ENCODE measurements around the gene ADAM12. TPM values are rescaled to one million over a fixed set of nuclear protein-coding genes. Genes with fewer than 3 reads are reported as not detected.

The ADAM12 gene
- polyA plus RNA-seq, 1 of the 3 experiments (the other 2 are of a cell fraction): 25.0 TPM

- no peak overlapping the region; a peak in 1 of 4 replicates for H3K27ac ChIP-seq (ENCODE audit: low read depth in 2 of 2, low read length in 1 of 2)
- no peaks in the 10 kb centered on the region for H3K79me2 ChIP-seq (ENCODE audit: insufficient read depth)
- no peaks in the 10 kb centered on the region for H3K27me3 ChIP-seq (ENCODE audit: insufficient read depth)
- no peak overlapping the region for H3K4me3 ChIP-seq (ENCODE audit: low read depth in 2 of 2, low read length in 1 of 2)
- H3K9ac ChIP-seq: no peak overlapping the region
- no peaks in the 10 kb centered on the region for H4K20me1 ChIP-seq (ENCODE audit: insufficient read depth)
- TF ChIP-seq FOSL2 (IDR thresholded peaks at IDR 0.05; ENCODE audit: borderline replicate concordance, low read depth) (no peak), SIN3A (IDR thresholded peaks at IDR 0.05; ENCODE audit: borderline replicate concordance, low read depth, low read length) (no peak), USF1 (IDR thresholded peaks at IDR 0.05; ENCODE audit: borderline replicate concordance, low read depth) (no peak), RCOR1 (IDR thresholded peaks at IDR 0.05; ENCODE audit: low read length) (no peak), MEF2A (IDR thresholded peaks at IDR 0.05; ENCODE audit: borderline replicate concordance, low read depth) (no peak), TEAD4 (IDR thresholded peaks at IDR 0.05; ENCODE audit: borderline replicate concordance, insufficient read depth) (no peak)
- TF ChIP-seq, protein P1, sequence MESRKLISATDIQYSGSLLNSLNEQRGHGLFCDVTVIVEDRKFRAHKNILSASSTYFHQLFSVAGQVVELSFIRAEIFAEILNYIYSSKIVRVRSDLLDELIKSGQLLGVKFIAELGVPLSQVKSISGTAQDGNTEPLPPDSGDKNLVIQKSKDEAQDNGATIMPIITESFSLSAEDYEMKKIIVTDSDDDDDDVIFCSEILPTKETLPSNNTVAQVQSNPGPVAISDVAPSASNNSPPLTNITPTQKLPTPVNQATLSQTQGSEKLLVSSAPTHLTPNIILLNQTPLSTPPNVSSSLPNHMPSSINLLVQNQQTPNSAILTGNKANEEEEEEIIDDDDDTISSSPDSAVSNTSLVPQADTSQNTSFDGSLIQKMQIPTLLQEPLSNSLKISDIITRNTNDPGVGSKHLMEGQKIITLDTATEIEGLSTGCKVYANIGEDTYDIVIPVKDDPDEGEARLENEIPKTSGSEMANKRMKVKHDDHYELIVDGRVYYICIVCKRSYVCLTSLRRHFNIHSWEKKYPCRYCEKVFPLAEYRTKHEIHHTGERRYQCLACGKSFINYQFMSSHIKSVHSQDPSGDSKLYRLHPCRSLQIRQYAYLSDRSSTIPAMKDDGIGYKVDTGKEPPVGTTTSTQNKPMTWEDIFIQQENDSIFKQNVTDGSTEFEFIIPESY (IDR thresholded peaks at IDR 0.05; ENCODE audit: borderline replicate concordance, low read depth): no peak
- H3K9me2 ChIP-seq: no peaks in the 10 kb centered on the region
- H3F3A ChIP-seq (replicated peaks; ENCODE audit: insufficient read depth): peaks cover 19% of the 10 kb centered on the region
- no peaks in the 10 kb centered on the region for H3K36me3 ChIP-seq (replicated peaks in 1 of 2; ENCODE audit: control insufficient read depth in 1 of 2, insufficient read depth in 2 of 2, low read length in 1 of 2)
- POLR2A ChIA-PET: no interaction called here
- CTCF ChIA-PET: interaction anchor here (1.1 to 1.5 kb wide), 2 partner anchors 10 to 15 kb away, joined by 3 read pairs; no protein-coding TSS in a partner anchor
- 88% methylated on average over 13 of the region's 13 CpGs for WGBS (ENCODE audit: low lambda C conversion rate)
- no peaks in the 10 kb centered on the region for H3K9me3 ChIP-seq
- no peak overlapping the region for H2AFZ ChIP-seq (ENCODE audit: low read depth)
- no peak for DNase-seq
- H3K4me2 ChIP-seq: no peak overlapping the region
- H3K4me1 ChIP-seq (ENCODE audit: control insufficient read depth in 1 of 2, insufficient read depth in 2 of 2, low read depth in 1 of 2, low read length in 1 of 2): peaks cover 0 to 6% of the 10 kb centered on the region in 2 experiments; a peak in 1 of 4 replicates
These were observed 169.3 kb downstream of the ADAM12 start for GRCh38 chr10:126218778-126219649.

DNA sequence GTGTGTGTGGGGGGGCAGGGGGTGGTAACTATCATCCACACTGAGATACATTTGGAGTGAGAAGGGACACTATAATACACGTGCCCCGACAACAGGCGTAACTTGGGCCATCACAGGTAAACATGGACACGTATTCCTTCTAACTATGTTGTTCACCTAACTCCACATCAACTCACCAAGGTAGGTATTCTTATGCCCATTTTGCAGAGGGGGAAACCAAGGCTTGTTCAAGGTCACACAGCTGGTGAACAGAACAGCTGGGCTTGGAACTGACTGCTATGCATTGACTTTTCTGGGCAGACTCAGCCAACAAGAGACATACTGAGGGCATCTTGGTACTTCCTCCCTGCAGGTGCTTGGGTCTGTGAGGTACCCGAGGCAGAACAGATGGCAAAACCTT is 170.1 kb downstream of the ADAM12 start:
- Histone ChIP-seq H3K27ac (ENCODE audit: low read depth in 2 of 2, low read length in 1 of 2) (no peak overlapping the region; a peak in 1 of 4 replicates), H3K9ac (no peak overlapping the region), H3K9me2 (no peaks in the 10 kb centered on the region), H3K27me3 (ENCODE audit: insufficient read depth) (no peaks in the 10 kb centered on the region), H3K9me3 (no peaks in the 10 kb centered on the region), H3F3A (replicated peaks; ENCODE audit: insufficient read depth) (peaks cover 19% of the 10 kb centered on the region), H3K36me3 (replicated peaks in 1 of 2; ENCODE audit: control insufficient read depth in 1 of 2, insufficient read depth in 2 of 2, low read length in 1 of 2) (no peaks in the 10 kb centered on the region), H3K4me3 (ENCODE audit: low read depth in 2 of 2, low read length in 1 of 2) (no peak overlapping the region), H3K79me2 (ENCODE audit: insufficient read depth) (no peaks in the 10 kb centered on the region), H3K4me2 (no peak overlapping the region), H2AFZ (ENCODE audit: low read depth) (no peak overlapping the region), H3K4me1 (ENCODE audit: control insufficient read depth in 1 of 2, insufficient read depth in 2 of 2, low read depth in 1 of 2, low read length in 1 of 2) (peaks cover 0 to 6% of the 10 kb centered on the region in 2 experiments; a peak in 2 of 4 replicates), H4K20me1 (ENCODE audit: insufficient read depth) (no peaks in the 10 kb centered on the region)
- DNase-seq: no peak
- WGBS (ENCODE audit: low lambda C conversion rate): 93% methylated on average over 4 of the region's 5 CpGs
- ChIA-PET POLR2A (no interaction called here), CTCF (no interaction called here)
- TF ChIP-seq YY1 (IDR thresholded peaks at IDR 0.05; ENCODE audit: low read depth) (no peak), MEF2A (IDR thresholded peaks at IDR 0.05; ENCODE audit: borderline replicate concordance, low read depth) (no peak), EP300 (IDR thresholded peaks at IDR 0.05; ENCODE audit: borderline replicate concordance in 1 of 2, low read depth in 1 of 2, low read length in 1 of 2) (no peak), GABPA (IDR thresholded peaks at IDR 0.05; ENCODE audit: low read depth) (no peak), SIN3A (IDR thresholded peaks at IDR 0.05; ENCODE audit: borderline replicate concordance, low read depth, low read length) (no peak), TCF12 (IDR thresholded peaks at IDR 0.05) (no peak), RFX5 (IDR thresholded peaks at IDR 0.05; ENCODE audit: low read length) (no peak), NFIC (IDR thresholded peaks at IDR 0.05; ENCODE audit: borderline replicate concordance) (no peak), USF2 (IDR thresholded peaks at IDR 0.05; ENCODE audit: borderline replicate concordance, low read depth, low read length) (no peak), JUND (IDR thresholded peaks at IDR 0.05) (no peak), SMC3 (IDR thresholded peaks at IDR 0.05; ENCODE audit: low read depth, low read length) (no peak), GATA2 (CRISPR knock-in tag; IDR thresholded peaks at IDR 0.05) (no peak), RAD21 (IDR thresholded peaks at IDR 0.05; ENCODE audit: low read length) (no peak), POLR2AphosphoS5 (IDR thresholded peaks at IDR 0.05; ENCODE audit: low read depth, low read length) (no peak)
- TF ChIP-seq, protein P1 (IDR thresholded peaks at IDR 0.05; ENCODE audit: borderline replicate concordance, low read depth): no peak

Data from SK-N-SH (cell line).